Activated CD8-positive, alpha-beta memory T cell treated with anti-CD3 and anti-CD28 coated beads for 48 hours (primary cell): Measurements from ENCODE around the gene SPATA13.
"Not testable (repeated sequence)": the region's sequence is repeated elsewhere in the genome, so short reads cannot be mapped to it uniquely, and the experiment has no call there.

Experiments
- DNase-seq, 3 experiments: peaks; one replicate each; pipeline ENCODE4 v3.0.0-alpha.2; 2020; ENCODE audit warnings: low read depth in 2 of 3, low spot score in 2 of 3

SPATA13 gene

DNA sequence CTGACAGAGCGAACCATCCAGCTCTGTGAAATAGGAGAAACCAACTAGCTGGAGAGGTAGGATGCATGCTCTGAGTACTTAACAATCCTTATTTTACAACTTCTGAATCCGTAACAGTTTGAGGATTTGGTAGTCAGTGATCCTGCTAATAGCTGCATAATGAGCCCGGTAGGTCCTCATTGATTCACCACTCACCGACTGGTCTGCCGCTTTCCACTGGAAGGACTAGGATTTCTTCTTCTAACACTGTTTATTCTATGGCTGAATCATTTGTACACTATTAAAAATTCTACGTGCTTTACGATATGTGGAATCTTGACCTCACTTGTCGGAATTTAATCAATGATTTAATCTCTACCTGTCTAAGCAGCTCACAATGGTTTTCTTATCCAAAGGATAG lies 33.9 kb downstream of the SPATA13 start:
- DNase-seq: no peak

DNA sequence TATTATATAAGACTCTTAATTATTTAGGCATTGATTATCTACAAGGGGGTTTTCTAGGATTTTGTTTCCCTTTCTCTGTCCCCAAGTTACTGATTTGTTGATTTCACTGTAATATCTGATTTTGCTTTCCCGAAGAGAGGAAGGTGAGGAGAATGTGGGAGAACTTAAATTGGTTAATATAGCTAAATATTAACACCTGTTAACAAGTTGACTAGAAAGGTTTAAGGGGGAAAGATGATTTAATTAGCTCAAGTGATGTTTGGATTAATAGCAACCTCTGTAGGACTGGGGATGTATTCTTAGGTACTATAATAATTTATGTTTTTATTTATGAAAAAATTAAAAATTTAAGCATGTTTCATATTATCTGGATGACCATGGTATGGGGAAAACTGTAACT lies 35.1 kb downstream of the SPATA13 start:
- no peak for DNase-seq

DNA sequence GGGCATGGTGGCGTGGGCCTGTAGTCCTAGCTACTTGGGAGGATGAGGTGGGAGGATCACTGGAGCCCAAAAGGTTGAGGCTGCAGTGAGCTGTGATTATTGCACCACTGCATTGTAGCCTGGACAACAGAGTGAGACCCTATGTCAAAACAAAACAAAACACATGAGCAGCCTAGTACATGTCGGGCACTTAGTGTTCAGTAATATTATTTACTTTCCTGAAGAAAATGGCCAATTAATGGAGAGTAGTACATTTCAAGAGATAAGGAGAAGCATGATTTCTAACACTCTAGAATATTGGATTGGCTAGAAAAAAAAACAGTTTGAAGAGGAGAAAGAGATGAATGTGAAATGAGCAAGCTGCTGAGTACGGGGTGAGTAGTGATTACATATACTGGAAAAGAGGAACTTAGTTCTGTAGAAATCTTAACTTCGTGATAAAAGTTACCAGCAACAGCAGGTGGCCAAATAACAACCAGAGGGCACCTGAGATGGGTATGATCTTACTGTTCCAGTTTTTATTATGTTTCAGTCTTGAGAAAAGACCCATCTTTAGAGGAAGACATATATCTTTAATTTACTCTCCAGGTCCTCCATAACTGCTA lies 36.2 kb downstream of the SPATA13 start:
- DNase-seq: no peak

DNA sequence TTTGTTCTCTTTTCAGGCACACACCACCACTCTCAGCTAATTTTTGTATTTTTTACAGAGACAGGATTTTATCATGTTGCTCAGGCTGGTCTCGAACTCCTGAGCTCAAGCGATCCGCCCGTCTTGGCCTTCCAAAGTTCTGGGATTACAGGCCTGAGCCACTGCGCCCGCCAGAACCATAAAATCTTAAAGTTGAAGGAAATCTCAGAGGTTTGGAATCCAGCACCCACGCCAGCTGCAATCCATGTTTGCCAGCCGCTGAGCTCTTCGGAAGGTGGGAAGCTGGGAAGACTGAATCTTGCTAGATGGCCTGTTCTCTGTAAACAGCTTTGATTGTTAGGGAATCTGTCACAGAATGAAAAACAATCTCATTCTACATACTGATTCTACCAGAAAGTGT lies 38.5 kb downstream of the SPATA13 start:
- DNase-seq: no peak

DNA sequence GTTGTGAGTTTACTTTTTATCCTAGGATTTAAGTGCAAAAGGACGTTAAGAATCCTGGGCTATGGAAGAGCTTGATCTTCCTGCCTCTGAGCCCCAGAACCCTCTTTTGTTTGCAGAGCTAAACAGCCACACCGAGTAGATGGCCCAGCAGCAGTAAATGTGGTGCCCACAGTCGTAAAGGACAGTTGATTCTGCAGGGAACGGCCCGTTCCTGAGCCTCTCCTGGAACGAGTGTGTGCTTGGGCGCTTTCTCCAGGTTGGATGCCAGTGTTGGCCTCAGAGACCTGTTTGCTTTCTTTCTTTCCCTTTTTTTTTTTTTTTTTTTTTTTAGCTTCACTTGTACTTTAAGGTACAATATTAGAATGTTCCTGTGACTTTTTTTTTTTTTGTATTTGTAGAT lies 41.7 kb downstream of the SPATA13 start:
- no peak for DNase-seq

DNA sequence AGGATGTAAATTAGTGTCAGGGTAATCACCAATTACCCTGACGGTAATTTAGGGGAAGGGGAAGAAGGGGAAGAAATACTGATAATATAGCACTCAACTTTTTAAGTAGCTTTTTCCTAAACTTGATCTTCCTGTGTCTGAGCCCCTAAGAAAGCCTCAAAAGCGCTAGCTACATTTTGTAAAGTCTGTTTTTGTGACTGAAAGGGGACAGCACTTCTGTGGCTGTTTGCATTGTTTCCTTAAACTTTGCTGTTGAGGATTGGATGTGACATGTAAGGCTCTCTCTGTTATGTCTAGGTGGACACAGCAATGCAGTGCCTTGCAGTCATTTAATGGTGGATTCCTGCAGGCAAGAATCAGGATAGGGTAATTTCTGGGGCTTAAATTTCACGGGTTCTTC lies 42.8 kb downstream of the SPATA13 start:
- DNase-seq: no peak

DNA sequence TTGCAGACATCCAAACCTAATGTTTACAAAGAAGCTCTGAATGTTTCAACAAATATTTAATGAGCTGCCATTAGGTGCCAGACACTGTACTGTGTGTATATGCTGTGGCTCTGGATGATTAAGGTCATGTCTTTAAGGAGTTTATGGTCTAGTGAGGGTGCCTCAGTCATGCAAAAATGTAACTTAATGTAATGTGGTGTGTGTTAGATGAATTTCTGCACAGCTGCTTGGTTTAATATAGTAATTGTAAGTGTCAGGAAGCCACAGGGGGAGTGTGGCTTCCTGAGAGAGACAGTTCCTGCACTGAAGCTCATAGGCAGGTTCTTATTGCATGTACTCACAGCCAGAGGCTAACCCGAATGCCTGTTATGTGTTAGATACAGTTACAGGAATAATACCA lies 43.3 kb downstream of the SPATA13 start:
- DNase-seq: no peak

DNA sequence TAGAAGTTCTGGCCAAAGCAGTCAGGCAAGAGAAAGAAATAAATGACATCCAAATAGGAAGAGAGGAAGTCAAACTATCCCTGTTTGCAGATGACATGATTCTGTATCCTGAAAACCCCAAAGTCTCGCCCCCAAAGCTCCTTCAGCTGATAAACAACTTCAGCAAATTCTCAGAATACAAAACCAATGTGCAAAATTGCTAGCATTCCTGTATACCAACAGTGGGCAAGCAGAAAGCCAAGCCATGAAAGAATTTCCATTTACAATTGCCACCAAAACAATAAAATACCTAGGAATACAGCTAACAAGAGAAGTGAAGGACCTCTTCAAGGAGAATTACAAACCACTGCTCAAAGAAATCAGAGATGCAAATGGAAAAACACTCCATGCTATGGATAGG lies 44.6 kb downstream of the SPATA13 start:
- not testable (repeated sequence) for DNase-seq

DNA sequence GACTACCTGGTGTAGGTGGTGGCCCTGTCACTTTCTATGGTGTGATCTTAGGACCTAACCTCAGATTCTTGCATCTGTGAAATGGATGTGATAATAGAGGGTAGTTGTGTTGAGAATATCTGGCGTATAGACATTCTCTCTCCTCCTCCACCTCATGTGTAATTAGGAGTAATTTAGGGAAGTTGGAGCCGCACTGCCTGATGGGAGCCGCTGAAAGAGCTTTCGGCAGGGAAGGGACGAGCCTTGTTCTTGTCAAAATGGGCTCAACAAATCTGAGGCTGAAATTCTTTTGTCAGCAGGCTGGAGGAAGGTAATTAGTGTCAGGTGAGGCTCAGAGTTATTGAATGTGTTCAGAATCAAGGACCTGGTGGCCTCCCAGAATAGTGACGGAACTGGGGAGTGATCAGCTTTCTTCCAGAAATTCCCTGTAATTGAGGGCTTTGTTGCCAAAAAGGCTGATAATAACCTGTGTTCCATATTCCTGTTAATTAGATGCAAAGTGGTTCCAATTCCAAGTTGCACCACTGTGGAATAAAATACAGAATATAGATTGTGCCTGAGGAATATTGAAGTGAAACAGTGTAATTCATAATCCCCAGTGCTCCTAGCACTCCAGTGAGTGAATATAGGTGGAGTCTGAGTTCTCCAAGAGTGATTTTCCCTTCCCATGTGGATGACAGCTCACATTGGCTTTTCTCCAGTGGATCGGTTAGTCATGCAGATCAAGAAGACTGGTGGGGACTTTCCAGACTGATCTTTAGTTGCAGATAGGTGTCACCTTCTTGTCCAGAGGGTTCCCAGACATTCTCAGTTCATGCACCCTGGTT lies 47.5 kb downstream of the SPATA13 start:
- no peak for DNase-seq

DNA sequence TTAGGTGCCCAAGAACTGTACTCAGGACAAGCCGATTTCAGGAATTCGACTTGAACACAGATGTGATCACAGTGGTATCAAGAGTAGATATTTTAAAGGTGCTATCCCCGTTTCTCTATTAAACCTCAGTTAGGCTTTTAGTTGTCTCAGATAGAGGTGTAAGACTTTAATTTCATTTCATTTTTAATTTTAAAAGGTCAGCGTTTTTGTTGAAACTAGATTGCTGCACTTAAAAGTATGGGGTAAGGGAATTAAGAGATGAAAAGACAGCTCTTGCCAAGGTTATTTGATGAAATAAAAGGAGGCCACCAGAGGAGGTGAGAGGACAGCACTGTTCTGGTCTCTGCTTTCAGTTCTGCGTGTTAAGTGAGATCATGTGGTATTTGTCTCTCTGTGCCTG lies 48.6 kb downstream of the SPATA13 start:
- DNase-seq: no peak

DNA sequence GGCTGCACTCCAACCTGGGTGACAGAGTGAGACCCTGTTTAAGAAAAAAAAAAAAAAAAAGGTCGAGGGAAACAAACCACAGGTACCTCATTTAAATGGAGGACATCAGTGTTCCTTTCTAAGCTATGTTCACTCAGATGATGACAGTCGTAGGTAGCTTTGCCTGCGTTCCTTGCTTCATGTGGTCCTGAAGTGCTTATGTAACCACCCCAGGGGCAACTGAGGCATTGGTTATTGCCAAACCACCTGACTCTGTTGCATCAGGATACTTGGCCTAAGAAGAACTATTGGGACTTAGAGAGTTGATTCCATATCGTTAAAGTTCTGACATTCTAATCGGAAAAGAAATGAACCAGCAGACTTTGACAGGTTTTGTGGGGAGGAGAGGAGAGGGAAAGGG lies 51.7 kb downstream of the SPATA13 start:
- DNase-seq: no peak

DNA sequence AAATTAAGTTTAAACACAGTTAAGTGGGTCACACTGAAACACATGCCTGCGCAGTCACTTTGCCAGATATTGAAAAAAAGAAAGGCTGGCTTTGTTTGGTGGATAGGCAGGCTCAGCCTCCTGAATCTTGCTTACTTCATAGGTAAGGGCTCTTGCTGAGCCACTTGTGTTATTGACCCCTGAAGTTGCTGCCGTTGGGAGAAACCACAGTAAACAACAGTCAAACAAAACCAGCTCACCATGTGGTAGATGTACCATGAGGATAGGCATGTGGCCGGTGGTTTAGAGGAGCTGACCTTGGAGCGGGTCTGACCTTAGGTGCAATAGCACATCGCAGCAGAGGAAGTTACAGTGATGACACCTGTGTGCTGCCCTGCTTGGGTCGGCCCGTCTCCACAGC lies 52.2 kb downstream of the SPATA13 start:
- DNase-seq: no peak

DNA sequence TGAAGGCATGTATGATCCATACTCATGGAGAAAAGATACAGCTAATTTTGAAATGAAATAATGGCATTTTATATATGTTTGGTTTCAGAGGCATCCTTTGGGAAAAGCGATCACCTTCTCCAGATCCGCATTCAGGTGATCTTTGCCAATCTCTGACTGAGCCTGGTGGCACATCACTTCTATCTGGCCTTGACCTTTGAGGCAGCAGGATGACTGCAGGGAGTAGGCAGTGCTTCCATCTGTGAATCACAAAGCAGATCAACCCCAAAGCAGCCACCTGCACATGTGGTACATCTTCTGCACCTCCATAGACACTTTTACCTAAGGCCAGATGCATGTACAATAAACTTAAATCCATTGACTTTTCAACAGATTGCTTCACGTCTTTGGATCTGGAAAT lies 53.4 kb downstream of the SPATA13 start:
- DNase-seq: no peak

DNA sequence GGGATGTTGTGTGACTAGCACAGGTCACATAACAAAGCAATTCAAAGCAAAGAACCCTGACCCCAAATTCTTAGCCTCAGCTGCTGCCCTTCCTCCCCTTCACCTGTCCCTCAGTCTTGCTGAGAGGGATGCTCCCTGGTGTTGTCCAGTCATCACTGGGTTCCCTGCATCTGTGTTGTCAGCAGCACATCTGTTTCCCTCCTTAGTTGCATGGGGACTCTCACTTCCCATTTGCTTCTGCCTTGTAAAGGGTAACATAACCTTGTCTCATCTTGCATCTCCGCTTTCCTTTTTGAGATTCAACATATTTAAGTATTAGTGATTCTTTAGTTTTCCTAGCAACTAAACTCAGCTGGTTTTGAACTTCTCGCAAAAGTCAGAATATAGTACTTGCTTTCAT lies 54.0 kb downstream of the SPATA13 start:
- no peak for DNase-seq

DNA sequence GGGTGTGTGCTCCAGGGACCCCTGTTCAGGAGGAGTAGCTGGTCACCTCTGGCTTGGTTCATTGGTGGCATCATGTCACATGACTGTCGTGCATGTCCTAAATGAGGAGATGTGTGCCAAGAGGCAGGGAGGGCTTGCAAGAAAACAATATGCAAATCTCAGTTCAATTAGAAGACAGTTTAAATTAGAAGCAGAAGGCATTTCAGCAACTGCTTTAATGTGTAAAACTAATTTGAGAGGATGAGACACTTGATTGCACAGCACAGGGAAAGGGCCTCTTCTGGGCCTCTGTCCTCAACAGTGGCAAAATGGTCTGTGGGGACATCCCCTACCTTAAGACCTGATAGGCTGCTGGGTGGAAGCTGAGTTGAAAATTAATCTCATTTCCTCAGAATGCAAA lies 54.6 kb downstream of the SPATA13 start:
- no peak for DNase-seq

DNA sequence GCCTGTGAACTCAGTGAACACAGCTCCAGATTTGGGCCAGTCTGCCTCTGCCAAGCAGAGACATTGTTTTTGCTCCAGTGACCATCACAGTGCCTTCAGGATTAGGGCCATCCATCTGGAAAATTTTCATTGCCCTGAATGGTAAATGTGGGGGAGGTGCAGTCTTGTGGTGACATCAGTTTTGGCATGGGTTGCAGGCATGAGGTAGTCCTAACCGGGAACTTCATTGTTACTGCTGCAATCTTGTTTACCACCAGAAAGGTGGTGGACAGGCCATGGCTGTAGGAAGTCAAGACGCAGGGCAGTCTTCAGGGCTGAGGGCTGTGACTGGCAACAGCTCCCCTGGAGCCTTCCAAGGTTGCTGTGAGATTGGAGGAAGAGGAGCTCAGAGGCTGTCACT lies 55.2 kb downstream of the SPATA13 start:
- DNase-seq: no peak

DNA sequence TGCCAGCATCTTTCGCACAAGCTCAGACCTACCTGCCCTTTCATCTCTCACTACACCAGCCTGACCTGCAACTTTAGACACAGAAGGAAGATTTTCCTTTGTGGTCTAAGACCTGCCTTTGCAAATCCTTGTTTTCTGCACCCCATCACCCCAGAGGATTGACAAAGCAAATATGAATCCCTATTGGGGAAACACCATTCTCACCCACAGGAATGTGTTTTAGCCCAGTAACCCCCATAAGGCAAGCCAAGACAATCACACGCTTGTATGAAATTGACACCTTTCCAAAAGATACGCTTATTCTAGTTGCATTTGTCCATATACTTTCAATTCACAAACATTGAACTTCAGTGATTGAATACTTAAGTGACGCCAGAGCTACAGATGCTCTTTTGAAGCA lies 55.7 kb downstream of the SPATA13 start:
- no peak for DNase-seq

DNA sequence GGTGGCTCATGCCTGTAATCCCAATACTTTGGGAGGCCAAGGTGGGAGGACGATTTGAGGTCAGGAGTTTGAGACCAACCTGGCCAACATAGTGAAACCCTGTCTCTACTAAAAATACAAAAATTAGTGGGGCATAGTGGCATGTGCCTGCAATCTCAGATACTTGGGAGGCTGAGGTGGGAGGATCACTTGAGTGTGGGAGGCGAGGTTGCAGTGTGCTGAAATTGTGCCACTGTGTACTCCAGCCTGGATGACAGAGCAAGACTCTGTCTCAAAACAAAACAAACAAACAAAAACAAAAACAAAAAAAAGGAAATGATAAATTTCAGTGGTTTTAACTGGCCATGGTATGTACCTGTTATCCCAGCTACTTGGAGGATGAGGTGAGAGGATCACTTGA lies 56.3 kb downstream of the SPATA13 start:
- DNase-seq: not testable (repeated sequence)

DNA sequence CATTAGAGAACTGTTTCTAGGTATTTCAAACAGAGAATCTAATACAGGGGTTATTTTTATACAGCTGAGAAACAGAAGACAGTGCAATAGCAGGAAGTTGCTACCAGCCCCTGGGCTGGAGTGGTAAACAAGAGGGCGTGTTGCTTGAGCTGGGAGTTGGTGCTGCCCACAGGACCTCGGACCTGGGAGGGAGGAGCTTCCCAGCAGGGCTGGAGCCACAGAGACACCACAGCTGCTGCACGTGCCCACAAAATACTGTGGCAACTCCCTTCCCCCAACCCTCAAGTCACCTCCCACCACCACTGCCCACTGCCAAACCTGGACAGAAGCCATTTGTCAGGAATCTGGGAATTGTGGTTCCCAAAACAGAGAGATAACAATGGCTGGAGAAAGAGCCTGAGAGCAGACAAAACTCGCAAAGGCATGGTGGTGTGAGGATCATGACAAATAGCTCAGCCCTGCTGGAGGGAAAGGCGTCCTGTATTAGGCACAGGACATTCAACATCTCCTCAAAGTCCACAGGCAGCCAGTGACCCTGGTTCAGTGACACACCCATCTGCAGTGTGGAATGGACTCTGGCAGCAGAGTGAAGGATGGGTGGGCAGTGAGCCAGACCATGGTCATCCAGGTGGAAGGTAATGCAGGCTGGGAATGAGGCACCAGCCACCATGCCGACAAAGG lies 57.2 kb downstream of the SPATA13 start:
- no peak for DNase-seq

DNA sequence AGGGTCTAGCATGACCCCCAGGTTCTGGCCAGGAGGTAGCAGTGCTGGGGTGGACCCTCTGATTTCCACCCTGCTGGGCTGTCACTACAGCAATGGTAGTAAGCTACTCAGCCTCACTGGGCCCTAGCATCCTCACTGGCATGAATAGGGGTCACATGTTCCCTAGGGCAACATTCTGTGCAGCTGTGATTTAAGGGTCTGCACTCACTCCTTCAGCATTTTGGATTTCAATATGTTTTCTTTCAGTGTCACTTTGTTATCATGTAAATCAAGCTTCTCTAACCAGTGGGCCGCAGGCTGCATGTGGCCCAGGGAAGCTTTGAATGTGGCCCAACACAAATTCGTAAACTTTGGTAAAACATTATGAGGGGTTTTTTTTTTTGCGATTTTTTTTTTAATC lies 57.8 kb downstream of the SPATA13 start:
- DNase-seq: no peak

DNA sequence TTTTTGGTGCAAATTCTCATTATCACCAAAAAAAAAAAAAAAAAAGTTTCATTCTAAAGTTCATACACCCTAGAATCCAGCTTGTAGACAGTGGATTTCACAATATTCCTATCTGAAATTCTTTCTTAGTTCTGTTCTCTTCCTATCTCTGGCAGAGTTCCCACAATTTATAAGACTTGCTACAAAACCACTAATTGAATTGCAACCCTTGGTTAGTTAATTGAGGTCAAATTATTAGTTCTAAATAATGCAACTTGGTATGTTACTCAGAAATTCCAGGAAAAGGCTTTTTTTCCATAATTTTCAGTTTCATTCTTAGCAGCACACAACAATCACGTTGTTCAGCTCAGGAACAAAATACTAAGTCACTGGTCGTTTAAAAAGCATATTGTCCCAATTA lies 58.5 kb downstream of the SPATA13 start:
- DNase-seq: no peak

DNA sequence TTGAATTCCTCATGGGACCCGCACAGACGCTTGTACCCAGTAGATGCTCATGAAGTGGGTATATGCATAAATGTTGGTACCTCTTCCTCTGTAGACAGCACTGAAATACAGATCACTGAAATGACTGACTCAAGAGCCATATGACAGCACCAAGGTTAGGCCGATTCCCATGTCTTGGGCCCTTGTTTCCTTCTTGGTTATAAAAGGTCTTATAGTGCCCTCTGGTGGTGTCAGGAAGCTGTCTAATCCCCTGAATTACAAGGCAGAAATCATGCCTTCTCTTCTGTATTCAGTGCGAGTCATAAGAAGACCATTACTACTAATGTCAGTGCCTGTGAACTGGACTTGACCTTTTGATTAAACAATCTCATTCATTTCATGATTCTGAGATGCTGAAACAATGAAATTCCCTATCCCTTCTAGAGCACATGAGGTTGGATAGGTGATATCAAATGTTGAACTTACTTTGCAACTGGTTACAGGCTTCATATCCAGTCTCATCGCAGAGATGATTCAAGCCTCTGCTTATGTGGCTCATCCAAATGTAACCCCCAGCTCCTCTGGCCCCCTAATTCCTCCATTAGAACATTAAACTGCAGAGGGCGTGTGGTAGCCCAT lies 59.7 kb downstream of the SPATA13 start:
- DNase-seq: no peak
